Coronary artery (tissue), 2 donors: ENCODE measurements around the gene ZNF584.

Experiments used
- DNase-seq: peaks from one replicate; pipeline ENCODE4 v3.0.0-alpha.2; 2017; ENCODE audit warnings: low spot score
- H3K27ac ChIP-seq, 2 donors: fragments of 200-600 bp; sonication (generic); one replicate each; pipeline ENCODE4 v1.5.1; 2016 to 2019
- H3K4me3 ChIP-seq: fragments of 200-600 bp; sonication (generic); 2 replicates; pipeline ENCODE4 v1.5.1; 2016; ENCODE audit warnings: mild to moderate bottlenecking, moderate library complexity
- TF ChIP-seq, protein P1 (sequence below): fragments of 200-600 bp; sonication (generic); IDR thresholded peaks from one replicate; pipeline ENCODE4 v1.5.1; 2019; ENCODE audit warnings: antibody characterized with exemption

Gene ZNF584

DNA sequence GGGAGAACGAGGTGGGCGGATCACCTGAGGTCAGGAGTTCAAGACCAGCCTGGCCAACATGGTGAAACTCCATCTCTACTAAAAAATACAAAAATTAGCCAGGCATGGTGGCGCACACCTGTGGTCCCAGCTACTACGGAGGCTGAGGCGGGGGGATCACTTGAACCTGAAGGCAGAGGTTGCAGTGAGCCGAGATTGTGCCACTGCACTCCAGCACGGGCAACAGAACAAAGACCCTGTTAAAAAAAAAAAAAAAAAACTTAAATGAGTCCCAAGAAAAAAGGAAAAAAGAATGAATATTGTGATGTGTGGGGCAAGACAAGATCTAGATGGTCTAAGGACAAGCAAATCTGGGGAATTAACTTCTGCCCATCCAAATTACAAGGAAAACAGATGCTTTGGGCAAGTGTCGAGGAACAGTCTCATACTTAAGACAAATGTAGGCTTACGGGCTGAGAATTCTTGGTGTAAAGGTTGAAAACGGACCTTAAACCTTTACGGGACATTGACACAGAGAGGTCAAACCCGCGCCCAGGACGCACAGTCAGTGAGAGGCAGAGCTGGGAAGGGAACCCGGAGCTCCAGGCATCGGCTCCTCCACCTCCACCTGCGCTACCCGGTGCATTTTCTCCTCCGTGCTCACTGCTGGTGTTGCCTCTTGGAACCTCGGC is 57.8 kb downstream of the ZNF584 start:
- TF ChIP-seq, protein P1, sequence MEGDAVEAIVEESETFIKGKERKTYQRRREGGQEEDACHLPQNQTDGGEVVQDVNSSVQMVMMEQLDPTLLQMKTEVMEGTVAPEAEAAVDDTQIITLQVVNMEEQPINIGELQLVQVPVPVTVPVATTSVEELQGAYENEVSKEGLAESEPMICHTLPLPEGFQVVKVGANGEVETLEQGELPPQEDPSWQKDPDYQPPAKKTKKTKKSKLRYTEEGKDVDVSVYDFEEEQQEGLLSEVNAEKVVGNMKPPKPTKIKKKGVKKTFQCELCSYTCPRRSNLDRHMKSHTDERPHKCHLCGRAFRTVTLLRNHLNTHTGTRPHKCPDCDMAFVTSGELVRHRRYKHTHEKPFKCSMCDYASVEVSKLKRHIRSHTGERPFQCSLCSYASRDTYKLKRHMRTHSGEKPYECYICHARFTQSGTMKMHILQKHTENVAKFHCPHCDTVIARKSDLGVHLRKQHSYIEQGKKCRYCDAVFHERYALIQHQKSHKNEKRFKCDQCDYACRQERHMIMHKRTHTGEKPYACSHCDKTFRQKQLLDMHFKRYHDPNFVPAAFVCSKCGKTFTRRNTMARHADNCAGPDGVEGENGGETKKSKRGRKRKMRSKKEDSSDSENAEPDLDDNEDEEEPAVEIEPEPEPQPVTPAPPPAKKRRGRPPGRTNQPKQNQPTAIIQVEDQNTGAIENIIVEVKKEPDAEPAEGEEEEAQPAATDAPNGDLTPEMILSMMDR = no peak
- DNase-seq = no peak
- H3K27ac ChIP-seq = no peak overlapping the region
- peak overlapping the region; percentile 82 for H3K4me3 ChIP-seq

DNA sequence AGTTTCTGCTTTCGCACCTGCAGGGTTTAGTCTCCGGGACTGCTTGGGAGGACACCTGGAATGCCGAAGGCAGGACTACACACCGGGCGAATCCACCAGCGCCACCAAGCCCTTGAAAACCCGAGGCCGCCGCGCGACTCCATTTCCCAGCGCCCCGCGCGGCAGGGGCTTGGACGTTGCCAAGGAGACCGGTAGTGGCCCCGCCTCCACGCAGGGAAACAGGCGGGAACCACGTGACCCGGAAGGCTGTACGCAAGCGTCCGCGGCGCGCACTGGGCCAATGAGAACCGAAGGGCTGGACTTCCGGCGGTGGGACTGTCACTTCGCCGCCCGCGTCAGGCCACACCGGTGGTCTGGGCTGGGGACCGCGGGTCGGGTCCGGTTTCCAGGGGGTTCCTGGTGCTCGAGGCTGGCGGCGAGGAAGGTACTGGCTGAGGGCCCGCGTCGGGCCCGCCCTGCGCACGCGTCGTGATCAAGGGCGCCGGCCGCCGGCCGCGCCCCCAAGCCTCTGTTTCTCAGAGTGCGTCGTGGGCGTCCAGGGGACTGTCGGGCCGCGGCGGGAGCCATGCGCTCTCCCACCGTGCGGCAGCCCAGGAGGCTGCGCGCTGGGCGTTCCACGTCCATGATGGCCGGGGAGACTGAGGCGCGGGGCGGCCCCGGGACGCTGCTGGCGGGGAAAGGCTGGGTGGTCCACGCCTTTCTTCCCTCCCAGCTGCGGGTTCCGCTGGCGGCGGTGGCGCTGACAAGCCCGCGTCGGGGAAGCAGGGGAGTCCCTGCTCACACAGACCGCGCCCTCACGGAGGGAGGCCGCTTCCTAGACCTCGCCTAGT is 58.5 kb downstream of the ZNF584 start, which contains the start of gene ZNF324:
TSS of gene ZNF324 (plus strand) at position 321 of the 830 bp plus-strand sequence. CDS start 2,106 bp downstream, outside the sequence.
- H3K27ac ChIP-seq = peak within 1 kb of the TSS; percentile 61 to 81
- H3K4me3 ChIP-seq = peak within 1 kb of the TSS; percentile 82
- DNase-seq = peak; percentile 97
- TF ChIP-seq, protein P1 = no peak
